HG02798 (cell line): Measurements from ENCODE around the gene PXMP4.
"Not testable (repeated sequence)": the region's sequence is repeated elsewhere in the genome, so short reads cannot be mapped to it uniquely, and the experiment has no call there.

Source experiments
- ATAC-seq: cut with Tn5 transposase; IDR thresholded peaks from one replicate; pipeline ENCODE4 v1.9.1; 2021; ENCODE audit warnings: mild to moderate bottlenecking; ENCODE audit not compliant: unreplicated experiment, poor library complexity

Gene PXMP4, protein sequence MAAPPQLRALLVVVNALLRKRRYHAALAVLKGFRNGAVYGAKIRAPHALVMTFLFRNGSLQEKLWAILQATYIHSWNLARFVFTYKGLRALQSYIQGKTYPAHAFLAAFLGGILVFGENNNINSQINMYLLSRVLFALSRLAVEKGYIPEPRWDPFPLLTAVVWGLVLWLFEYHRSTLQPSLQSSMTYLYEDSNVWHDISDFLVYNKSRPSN

DNA sequence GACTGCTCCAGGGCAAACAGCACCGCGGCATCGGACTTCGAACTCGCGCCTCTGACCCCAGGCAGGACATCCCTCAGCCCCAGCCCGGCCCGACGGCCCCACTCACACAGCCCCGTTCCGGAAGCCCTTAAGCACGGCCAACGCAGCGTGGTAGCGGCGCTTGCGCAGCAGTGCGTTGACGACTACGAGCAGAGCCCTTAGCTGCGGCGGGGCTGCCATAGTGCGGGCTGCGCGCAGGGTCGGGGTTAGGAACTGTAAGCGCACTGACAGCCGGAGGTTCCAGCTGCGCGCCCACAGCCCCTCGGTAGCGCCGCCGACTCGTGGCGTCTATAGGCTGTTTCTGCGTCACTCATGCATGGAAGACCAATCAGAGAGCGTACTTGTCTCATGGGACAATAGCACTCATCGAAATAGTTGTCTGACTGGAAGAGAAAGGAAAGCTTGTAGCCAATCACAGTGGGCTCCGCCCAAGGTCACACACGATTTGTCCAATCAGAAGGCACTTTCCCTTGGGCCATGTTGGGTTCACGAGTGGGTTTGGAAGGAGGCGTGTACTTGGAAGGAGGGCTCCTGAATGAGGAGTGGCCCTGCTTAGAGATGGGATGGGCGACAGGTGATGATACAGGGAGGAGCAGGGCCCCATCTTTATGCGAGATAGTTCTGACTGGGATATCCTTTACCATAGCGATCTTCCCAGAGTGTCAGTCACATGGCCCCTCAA, at the start of gene PXMP4:
Gene PXMP4 (minus strand): TSS at position 322 of the 721 bp plus-strand sequence. CDS start 103 bp downstream, at position 219.
- peak; percentile 98 for ATAC-seq

DNA sequence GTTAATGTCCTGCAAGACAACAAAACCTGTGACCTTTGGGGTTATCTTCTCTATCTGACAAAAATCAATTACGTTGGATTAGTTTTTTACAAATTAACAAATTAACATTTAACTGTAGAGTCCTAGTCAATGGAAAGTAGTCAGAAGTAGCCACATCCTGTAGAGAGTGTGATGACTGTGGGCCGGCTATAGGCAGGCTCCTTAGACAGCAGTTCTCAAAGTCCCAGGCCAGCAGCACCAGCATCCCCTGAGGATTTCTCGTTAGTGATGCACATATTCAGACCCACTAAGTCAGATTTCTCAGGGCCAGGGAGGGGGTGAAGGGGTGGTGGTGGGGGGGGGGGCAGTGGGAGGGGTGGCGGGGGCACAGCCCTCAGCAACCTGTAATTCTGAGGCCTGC, 48.9 kb upstream of the PXMP4 start:
- no peak for ATAC-seq

DNA sequence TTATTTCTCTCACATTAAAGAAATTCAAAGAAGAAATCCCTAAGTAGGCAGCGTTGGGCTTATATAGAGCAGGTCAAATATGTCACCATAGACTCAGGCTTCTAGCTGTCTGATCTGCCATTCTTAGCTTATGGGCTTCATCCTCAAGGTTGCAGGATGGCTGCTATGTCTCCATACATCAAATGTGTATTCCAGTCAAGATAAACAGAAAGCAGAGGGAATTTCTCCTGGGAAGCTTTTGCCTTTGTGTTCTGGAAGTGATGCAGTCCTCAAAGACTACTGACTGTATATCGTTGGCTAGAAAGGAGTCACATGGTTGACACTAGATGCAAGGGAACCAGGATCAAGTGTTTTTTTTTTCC, 47.6 kb upstream of the PXMP4 start:
- ATAC-seq = no peak

- no peak for ATAC-seq
Observed at GRCh38 chr20:33766686-33767085, 46.6 kb upstream of the PXMP4 start.

GRCh38 chr20:33765592-33765991, 45.5 kb upstream of the PXMP4 start:
- no peak for ATAC-seq

- ATAC-seq = no peak
Observed at GRCh38 chr20:33765099-33765498, 45.0 kb upstream of the PXMP4 start.

DNA sequence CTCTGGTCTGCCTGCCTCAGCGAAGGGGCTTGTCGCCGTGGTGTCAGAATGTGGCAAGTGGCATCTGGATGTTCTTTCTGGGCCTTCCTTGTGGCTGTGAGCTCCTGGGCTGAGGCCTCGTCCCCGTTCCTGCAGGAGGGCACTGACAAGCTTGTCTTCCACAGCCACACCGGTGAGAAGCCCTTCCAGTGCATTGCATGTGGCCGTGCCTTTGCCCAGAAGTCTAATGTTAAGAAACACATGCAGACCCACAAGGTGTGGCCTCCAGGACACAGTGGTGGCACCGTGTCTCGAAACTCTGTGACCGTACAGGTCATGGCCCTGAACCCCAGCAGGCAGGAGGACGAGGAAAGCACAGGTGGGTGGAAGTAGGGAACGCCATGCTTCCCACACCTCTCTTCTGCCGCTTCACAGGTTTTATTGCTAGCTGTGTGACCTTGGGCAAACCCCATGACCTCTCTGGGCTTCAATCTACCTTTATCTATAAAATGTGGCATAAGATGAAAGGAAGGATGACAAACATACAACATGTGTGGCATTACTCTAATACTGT, 41.7 kb upstream of the PXMP4 start:
- ATAC-seq = no peak

DNA sequence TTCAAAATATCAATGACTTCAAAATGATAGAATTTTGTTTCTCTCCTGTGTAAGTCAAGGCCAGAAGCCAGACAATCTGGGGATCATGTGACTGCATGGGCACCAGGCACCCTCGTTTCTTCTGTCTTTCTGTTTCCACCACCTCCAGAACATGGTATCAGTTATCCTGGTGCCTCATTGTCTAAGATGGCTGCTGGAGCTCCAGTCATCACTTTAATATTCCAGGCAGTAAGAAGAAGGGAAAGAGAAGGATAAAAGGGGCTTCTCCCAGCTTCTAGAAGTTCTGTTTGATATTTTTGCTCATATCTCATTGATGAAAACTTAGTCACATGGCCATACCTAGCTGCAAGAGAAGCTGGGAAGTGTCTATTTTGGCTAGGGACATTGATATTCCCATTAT, 37.3 kb upstream of the PXMP4 start:
- ATAC-seq = no peak

DNA sequence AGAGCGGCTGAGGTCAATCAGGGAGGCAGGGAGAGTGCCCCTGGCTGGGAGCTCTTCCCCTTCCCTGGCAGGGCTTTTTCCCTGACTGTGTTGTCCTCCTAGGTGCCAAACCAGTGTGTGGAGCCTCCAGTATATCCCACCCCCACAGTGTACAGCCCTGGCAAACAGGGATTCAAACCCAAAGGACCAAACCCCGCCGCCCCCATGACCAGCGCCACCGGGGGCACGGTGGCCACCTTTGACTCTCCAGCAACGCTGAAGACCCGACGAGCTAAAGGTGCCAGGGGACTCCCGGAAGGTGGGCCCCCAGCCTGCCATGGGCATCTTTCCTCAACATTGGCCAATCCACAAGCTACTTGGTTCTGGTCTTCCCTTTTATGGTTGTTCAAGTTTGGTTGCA, 36.9 kb upstream of the PXMP4 start:
- ATAC-seq = no peak

GRCh38 chr20:33755936-33756490, 35.9 kb upstream of the PXMP4 start:
- ATAC-seq = not testable (repeated sequence)

DNA sequence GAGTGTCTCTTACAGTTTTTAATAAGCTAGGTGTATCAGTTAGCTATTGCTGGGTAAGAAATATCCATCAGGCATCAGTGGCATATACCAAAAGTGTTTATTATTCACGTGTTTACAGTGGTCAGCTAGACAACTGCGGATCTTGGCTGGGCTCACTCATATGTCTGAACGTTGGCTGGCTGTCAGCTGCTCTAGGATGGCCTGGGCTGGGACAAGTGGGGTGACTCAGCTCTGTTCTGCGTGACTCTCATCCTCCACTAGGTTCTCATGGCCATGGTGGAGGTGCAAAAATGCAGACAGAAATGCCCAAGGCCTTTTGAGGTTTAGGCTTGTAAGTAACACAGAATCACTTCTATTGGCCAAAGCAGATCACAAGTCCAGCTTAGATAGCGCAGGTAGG, 33.7 kb upstream of the PXMP4 start:
- no peak for ATAC-seq

GRCh38 chr20:33753143-33753542, 33.0 kb upstream of the PXMP4 start:
- no peak for ATAC-seq

DNA sequence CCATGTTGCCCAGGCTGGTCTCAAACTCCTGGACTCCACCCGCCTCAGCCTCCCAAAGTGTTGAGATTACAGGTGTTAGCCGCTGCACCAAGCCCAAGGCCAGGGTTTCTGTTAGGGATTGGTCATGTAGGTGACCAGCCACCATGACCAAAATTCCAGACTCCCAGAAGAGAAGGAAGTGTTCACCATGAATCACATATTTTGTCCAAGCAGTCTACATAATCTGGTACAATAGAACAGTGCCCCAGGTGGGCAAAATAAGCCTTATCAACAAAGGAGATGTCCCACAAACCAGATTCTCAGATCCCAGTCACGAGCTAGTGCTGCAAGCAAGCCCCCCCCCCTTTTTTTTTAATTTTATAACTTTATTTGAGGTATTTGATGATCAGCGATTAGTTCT, 31.7 kb upstream of the PXMP4 start:
- ATAC-seq = no peak

- ATAC-seq = no peak
Observed at GRCh38 chr20:33746325-33746998, 26.4 kb upstream of the PXMP4 start.

DNA sequence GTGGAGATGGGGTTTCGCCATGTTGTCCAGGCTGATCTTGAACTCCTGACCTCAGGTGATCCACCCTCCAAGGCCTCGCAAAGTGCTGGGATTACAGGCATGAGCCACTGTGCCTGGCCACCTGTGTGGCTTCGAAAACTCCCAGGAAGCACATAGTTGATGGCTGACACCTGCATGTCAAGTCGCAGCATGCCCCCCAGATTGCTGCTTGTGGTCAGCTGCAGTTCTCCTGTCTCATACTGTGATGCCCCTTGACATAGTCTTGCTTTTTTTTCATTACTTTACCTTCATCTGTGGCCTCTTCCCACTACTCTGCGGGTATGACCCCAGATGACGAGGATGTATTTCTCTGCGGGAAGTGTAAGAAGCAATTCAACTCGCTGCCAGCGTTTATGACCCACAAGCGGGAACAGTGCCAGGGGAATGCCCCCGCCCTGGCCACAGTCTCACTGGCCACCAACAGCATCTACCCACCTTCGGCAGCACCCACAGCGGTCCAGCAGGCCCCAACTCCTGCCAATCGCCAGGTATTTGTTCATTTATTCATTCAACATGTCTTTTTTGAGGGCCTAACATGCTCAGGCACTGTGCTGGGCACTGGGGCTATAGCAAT, 24.8 kb upstream of the PXMP4 start:
- ATAC-seq = no peak

GRCh38 chr20:33744181-33744580, 24.1 kb upstream of the PXMP4 start:
- ATAC-seq = no peak

- no peak for ATAC-seq
Observed at GRCh38 chr20:33740189-33740588, 20.1 kb upstream of the PXMP4 start.

DNA sequence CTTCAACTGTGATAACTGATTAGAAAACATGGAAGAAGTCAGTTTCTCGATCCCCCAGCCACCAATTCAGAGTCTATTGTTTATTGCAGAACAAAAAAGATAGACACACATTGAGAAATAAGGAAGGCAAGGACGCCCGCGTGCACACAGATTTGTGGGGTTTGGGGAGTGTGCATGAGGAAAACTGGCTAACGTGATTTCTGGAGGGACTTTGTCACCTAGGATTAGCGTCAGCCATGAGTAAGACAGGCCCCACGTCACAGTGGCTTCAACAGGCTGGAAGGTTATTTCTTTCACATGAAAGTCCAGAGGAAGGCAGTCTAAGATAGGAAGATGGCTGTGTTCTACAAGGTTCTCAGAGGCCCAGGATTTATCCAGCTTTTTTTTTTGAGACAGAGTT, 19.4 kb upstream of the PXMP4 start:
- no peak for ATAC-seq

- ATAC-seq = no peak
Observed at GRCh38 chr20:33736962-33737361, 16.9 kb upstream of the PXMP4 start.

- no peak for ATAC-seq
Observed at GRCh38 chr20:33733654-33734576, 13.8 kb upstream of the PXMP4 start.
